HFFc6 (cell line): ENCODE results near the gene MALAT1. TPM values are rescaled to one million over a fixed set of nuclear protein-coding genes. Genes with fewer than 3 reads are reported as not detected.

Experiments
- DNase-seq: peaks from one replicate; pipeline ENCODE4 v3.0.0-alpha.2; 2018
- H3K27ac Mint-ChIP-seq: 2 replicates; pipeline ENCODE4 v1.8.0; 2020; ENCODE audit warnings: mild to moderate bottlenecking, mixed read lengths
- H3K27me3 Mint-ChIP-seq: 2 replicates; pipeline ENCODE4 v1.8.0; 2021; ENCODE audit warnings: mild to moderate bottlenecking, moderate library complexity, mixed read lengths; ENCODE audit not compliant: insufficient read depth
- H3K36me3 Mint-ChIP-seq: 2 replicates; pipeline ENCODE4 v1.8.0; 2021; ENCODE audit warnings: low read depth, mixed read lengths
- H3K4me1 Mint-ChIP-seq: 2 replicates; pipeline ENCODE4 v1.8.0; 2020; ENCODE audit warnings: low read depth, mixed read lengths
- H3K4me3 Mint-ChIP-seq: 2 replicates; pipeline ENCODE4 v1.8.0; 2020; ENCODE audit warnings: mild to moderate bottlenecking, moderate library complexity, mixed read lengths
- H3K9me3 Mint-ChIP-seq: 2 replicates; pipeline ENCODE4 v1.8.0; 2020; ENCODE audit warnings: mild to moderate bottlenecking, mixed read lengths
- total RNA-seq, 6 experiments: library from RNA; stranded (reverse); fragmentation: NEBNext Ultra II Directional; extraction: Animal tissue kit (Norgen Biotek cat#: 25700); gene quantifications; 2 replicates in 1 of 6; 3 replicates in 5 of 6; pipeline ENCODE4 v1.2.3, GENCODE V29; 2021
- TF ChIP-seq, protein P1 (sequence below): fragments of 200-600 bp; sonication (generic); IDR thresholded peaks from 2 replicates; pipeline ENCODE4 v1.5.0; 2021; ENCODE audit warnings: antibody characterized with exemption, mild to moderate bottlenecking

MALAT1 gene
- total RNA-seq, 6 experiments from 2014 or later = 3,136 to 4,087 (median 3,570) TPM

DNA sequence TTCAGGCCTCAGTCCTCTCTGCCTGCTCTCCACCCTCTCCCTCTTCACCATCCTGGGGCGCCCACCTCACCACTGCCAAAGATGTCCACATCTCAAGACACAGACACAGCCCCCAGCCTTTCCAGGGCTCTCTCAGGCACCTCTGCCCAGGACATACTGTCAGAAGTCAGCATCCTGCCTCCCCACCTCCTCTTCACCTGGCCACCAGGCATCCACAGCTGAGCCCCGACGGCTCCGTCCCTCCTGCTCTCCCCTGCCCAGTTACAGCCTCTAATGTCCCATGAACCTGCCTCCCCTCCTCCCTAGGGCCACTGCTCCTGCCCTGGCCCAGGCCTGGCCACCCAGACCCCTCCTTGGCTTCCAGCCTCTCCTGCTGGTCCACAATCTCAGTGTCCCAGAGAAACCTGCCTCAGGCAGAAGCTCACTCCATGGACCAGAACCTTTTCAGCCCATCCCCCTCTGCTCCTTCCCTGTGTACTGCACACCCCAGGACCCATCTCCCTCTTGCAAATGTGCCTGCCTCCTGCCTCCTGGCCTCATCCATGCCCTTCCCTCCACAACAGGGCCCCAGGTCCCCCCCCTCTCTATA lies 56.1 kb downstream of the MALAT1 start:
- Mint-ChIP-seq H3K9me3 (no peaks in the 10 kb centered on the region), H3K27me3 (no peaks in the 10 kb centered on the region; the same call in 1 of the 2 replicates), H3K27ac (peak overlapping the region; percentile 91), H3K4me3 (peak overlapping the region; percentile 89; the same call in 1 of the 2 replicates), H3K36me3 (peaks cover 26% of the 10 kb centered on the region), H3K4me1 (peaks cover 47% of the 10 kb centered on the region)
- DNase-seq = no peak
- TF ChIP-seq, protein P1, sequence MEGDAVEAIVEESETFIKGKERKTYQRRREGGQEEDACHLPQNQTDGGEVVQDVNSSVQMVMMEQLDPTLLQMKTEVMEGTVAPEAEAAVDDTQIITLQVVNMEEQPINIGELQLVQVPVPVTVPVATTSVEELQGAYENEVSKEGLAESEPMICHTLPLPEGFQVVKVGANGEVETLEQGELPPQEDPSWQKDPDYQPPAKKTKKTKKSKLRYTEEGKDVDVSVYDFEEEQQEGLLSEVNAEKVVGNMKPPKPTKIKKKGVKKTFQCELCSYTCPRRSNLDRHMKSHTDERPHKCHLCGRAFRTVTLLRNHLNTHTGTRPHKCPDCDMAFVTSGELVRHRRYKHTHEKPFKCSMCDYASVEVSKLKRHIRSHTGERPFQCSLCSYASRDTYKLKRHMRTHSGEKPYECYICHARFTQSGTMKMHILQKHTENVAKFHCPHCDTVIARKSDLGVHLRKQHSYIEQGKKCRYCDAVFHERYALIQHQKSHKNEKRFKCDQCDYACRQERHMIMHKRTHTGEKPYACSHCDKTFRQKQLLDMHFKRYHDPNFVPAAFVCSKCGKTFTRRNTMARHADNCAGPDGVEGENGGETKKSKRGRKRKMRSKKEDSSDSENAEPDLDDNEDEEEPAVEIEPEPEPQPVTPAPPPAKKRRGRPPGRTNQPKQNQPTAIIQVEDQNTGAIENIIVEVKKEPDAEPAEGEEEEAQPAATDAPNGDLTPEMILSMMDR = no peak

DNA sequence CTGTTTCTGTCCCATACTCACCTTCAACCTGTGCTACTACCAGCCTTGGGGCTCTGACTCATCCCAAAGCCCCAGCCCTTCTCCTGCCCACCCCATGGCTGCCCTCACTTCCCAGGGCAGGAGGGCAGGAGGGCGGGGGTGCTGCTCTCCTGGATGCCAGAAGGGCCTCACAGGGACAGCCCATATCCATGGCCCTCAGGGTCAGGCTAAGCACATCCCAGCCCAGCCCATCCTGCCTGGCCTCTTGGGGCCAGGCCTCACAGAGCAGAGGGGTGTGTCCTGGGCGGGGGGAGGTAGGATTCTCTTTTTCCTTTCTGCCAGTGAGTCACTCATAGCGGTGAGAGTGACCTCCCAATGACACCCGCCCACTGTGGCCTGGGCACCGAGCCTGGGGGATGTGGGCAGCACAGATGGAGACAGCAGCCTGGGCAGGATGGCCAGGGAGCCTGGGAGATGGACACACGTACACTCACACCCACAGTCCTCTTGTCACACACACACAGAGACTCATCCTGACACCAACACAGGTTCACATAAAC lies 56.9 kb downstream of the MALAT1 start:
- TF ChIP-seq, protein P1 = no peak
- Mint-ChIP-seq H3K9me3 (no peaks in the 10 kb centered on the region), H3K36me3 (peaks cover 24% of the 10 kb centered on the region), H3K27me3 (no peaks in the 10 kb centered on the region; the same call in 1 of the 2 replicates), H3K4me1 (peaks cover 55% of the 10 kb centered on the region), H3K27ac (peak overlapping the region; percentile 91), H3K4me3 (peak overlapping the region; percentile 89)
- peak; percentile 82 for DNase-seq

Other genes with a start within 250 kb of the MALAT1 start
- gene POLA2, start 237.1 kb upstream of the MALAT1 start, total RNA-seq = 10 to 100 TPM in 5 of 6 experiments, 1 to 10 TPM in 1; 8.6 to 18.3 (median 15.3) TPM
- gene CDC42EP2, start 184.2 kb upstream of the MALAT1 start, total RNA-seq = 10 to 100 TPM; 19.0 to 35.3 (median 22.6) TPM
- 10 to 100 TPM; 55.4 to 64.3 (median 61.7) TPM for gene DPF2, start 165.2 kb upstream of the MALAT1 start, total RNA-seq
- gene TIGD3, start 144.3 kb upstream of the MALAT1 start, total RNA-seq = under 1 TPM in 2 of 6 experiments, not detected in 4; 0.12 to 0.13 TPM
- gene SLC25A45, start 116.4 kb upstream of the MALAT1 start, total RNA-seq = 1 to 10 TPM; 4.9 to 8.9 (median 5.8) TPM
- gene FRMD8, start 112.4 kb upstream of the MALAT1 start, total RNA-seq = 10 to 100 TPM; 22.4 to 28.5 (median 27.1) TPM
- 100 to 1,000 TPM; 185 to 250 (median 213) TPM for gene NEAT1, start 76.2 kb upstream of the MALAT1 start, total RNA-seq
- 100 to 1,000 TPM; 120 to 137 (median 126) TPM for gene SCYL1, start 26.0 kb downstream of the MALAT1 start, total RNA-seq
- 10 to 100 TPM; 64.0 to 78.1 (median 66.0) TPM for gene LTBP3, start 59.3 kb downstream of the MALAT1 start, total RNA-seq
- 10 to 100 TPM; 57.7 to 72.0 (median 64.3) TPM for gene ZNRD2, start 71.4 kb downstream of the MALAT1 start, total RNA-seq
- gene FAM89B, start 73.5 kb downstream of the MALAT1 start, total RNA-seq = 10 to 100 TPM; 40.9 to 52.8 (median 43.7) TPM
- gene EHBP1L1, start 77.0 kb downstream of the MALAT1 start, total RNA-seq = 10 to 100 TPM; 47.5 to 69.3 (median 61.3) TPM
- under 1 TPM in 3 of 6 experiments, not detected in 3; 0.16 to 0.31 (median 0.30) TPM for gene KCNK7, start 96.8 kb downstream of the MALAT1 start, total RNA-seq
- 10 to 100 TPM; 42.1 to 51.1 (median 46.5) TPM for gene MAP3K11, start 115.2 kb downstream of the MALAT1 start, total RNA-seq
- 10 to 100 TPM; 51.5 to 66.7 (median 57.3) TPM for gene PCNX3, start 116.7 kb downstream of the MALAT1 start, total RNA-seq
- gene SIPA1, start 139.1 kb downstream of the MALAT1 start, total RNA-seq = 10 to 100 TPM; 23.0 to 41.3 (median 38.3) TPM
- 10 to 100 TPM; 66.9 to 72.7 (median 69.5) TPM for gene RELA, start 163.9 kb downstream of the MALAT1 start, total RNA-seq
- gene KAT5, start 213.2 kb downstream of the MALAT1 start, total RNA-seq = 10 to 100 TPM; 36.5 to 42.6 (median 38.9) TPM
- gene RNASEH2C, start 221.8 kb downstream of the MALAT1 start, total RNA-seq = 10 to 100 TPM; 54.0 to 85.6 (median 61.4) TPM